B cell (primary cell): ENCODE data around the gene PACRGL. TPM values are rescaled to one million over a fixed set of nuclear protein-coding genes. Genes with fewer than 3 reads are reported as not detected.

ENCODE experiments used
- ATAC-seq: fragments of 200-7000 bp; cut with Tn5 transposase; one replicate; pipeline ENCODE4 v1.10.0; 2021; ENCODE audit warnings: low read depth, mild to moderate bottlenecking, moderate number of reproducible peaks, moderate library complexity
- CTCF ChIA-PET: fragments of 350-600 bp; sonication (Branson Sonifier 250); formaldehyde crosslinking; loops from one replicate; lab custom pipeline; 2021; ENCODE audit warnings: antibody characterized with exemption, inconsistent platforms; lab: Charles Lee
- POLR2A ChIA-PET: fragments of 350-600 bp; sonication (Branson Sonifier 250); formaldehyde crosslinking; loops from one replicate; lab custom pipeline; 2021; ENCODE audit warnings: antibody characterized with exemption; lab: Charles Lee
- DNase-seq: peaks from one replicate; pipeline ENCODE4 v3.0.0; 2013
- H2AFZ ChIP-seq: 2 replicates; pipeline ENCODE4 v1.6.1; 2012; ENCODE audit warnings: mild to moderate bottlenecking, low read depth, low read length; ENCODE audit not compliant: insufficient read depth, poor library complexity, severe bottlenecking
- H3K27ac ChIP-seq, 2 donors: 1 replicate in 1 of 2; 2 replicates in 1 of 2; pipeline ENCODE4 v1.5.1; 2012 to 2013; ENCODE audit warnings: low read length in 2 of 2, mild to moderate bottlenecking in 2 of 2, moderate library complexity in 1 of 2
- H3K27me3 ChIP-seq, 4 experiments: fragments of 200-600 bp in 1 of 4; sonication (generic) in 1 of 4; replicated peaks in 1 of 4; 1 replicate in 2 of 4; 2 replicates in 2 of 4; pipeline versions ENCODE4 v1.6.1 to v1.7.0; 2013 to 2016; ENCODE audit warnings: low read length in 3 of 4, mild to moderate bottlenecking in 2 of 4, mixed read lengths in 1 of 4, moderate library complexity in 1 of 4; ENCODE audit not compliant: insufficient read depth in 4 of 4, control insufficient read depth in 3 of 4; ENCODE audit errors: control extremely low read depth in 1 of 4
- H3K36me3 ChIP-seq, 2 experiments: replicated peaks in 1 of 2; 1 replicate in 1 of 2; 2 replicates in 1 of 2; pipeline versions ENCODE4 v1.6.1 to v1.7.1; 2013; ENCODE audit warnings: low read length in 1 of 2; ENCODE audit not compliant: insufficient read depth in 2 of 2, control insufficient read depth in 1 of 2; ENCODE audit errors: control extremely low read depth in 1 of 2, extremely low read depth in 1 of 2
- H3K4me1 ChIP-seq, 2 donors: fragments of 200-600 bp in 1 of 2; sonication (generic) in 1 of 2; 1 replicate in 1 of 2; 2 replicates in 1 of 2; pipeline versions ENCODE4 v1.5.1 to v1.6.1; 2013 to 2017; ENCODE audit warnings: low read length in 2 of 2; ENCODE audit not compliant: control insufficient read depth in 2 of 2, insufficient read depth in 2 of 2
- H3K4me2 ChIP-seq: replicated peaks from 2 replicates; pipeline ENCODE3; 2012; ENCODE audit warnings: mild to moderate bottlenecking, low read depth, low read length; ENCODE audit not compliant: poor library complexity, severe bottlenecking
- H3K4me3 ChIP-seq, 5 experiments: fragments of 200-600 bp in 1 of 5; sonication (generic) in 1 of 5; 1 replicate in 3 of 5; 2 replicates in 2 of 5; pipeline versions ENCODE4 v1.5.1 to v1.7.0; 2011 to 2016; ENCODE audit warnings: low read length in 4 of 5, mild to moderate bottlenecking in 4 of 5, low read depth in 2 of 5, control low read depth in 1 of 5, moderate library complexity in 1 of 5; ENCODE audit not compliant: insufficient read depth in 1 of 5; ENCODE audit errors: control extremely low read depth in 1 of 5, extremely low read depth in 1 of 5
- H3K79me2 ChIP-seq: fragments of 200-600 bp; sonication (generic); one replicate; pipeline ENCODE4 v1.6.0; 2016; ENCODE audit warnings: low read length; ENCODE audit not compliant: control insufficient read depth, insufficient read depth
- H3K9ac ChIP-seq: fragments of 200-600 bp; sonication (generic); 2 replicates; pipeline ENCODE4 v1.6.1; 2017; ENCODE audit warnings: mild to moderate bottlenecking, low read length, moderate library complexity
- H3K9me3 ChIP-seq, 3 donors: one replicate each; pipeline versions ENCODE4 v1.6.1 to v1.7.1; 2013; ENCODE audit warnings: low read length in 2 of 3; ENCODE audit not compliant: control insufficient read depth in 2 of 3, insufficient read depth in 1 of 3; ENCODE audit errors: control extremely low read depth in 1 of 3
- H4K20me1 ChIP-seq: 2 replicates; pipeline ENCODE4 v1.6.0; 2012; ENCODE audit warnings: mild to moderate bottlenecking, low read length; ENCODE audit not compliant: insufficient read depth, control insufficient read depth, poor library complexity, severe bottlenecking
- H3K27ac Mint-ChIP-seq: one replicate; pipeline ENCODE4 v1.8.0; 2021; ENCODE audit warnings: mixed read lengths
- H3K27me3 Mint-ChIP-seq: one replicate; pipeline ENCODE4 v1.8.0; 2021; ENCODE audit warnings: mixed read lengths
- H3K4me1 Mint-ChIP-seq: one replicate; pipeline ENCODE4 v1.8.0; 2021; ENCODE audit warnings: mixed read lengths
- H3K4me3 Mint-ChIP-seq: one replicate; pipeline ENCODE4 v1.8.0; 2021; ENCODE audit warnings: mixed read lengths
- H3K9me3 Mint-ChIP-seq: one replicate; pipeline ENCODE4 v1.8.0; 2022; ENCODE audit warnings: mixed read lengths; ENCODE audit not compliant: insufficient read depth
- CTCF ChIP-seq: fragments of 200-600 bp; IDR thresholded peaks from one replicate; pipeline ENCODE4 v1.8.0; 2022; ENCODE audit warnings: antibody characterized with exemption, mild to moderate bottlenecking
- EZH2 ChIP-seq: IDR thresholded peaks from 2 replicates; pipeline ENCODE4 v1.6.1; 2012; ENCODE audit warnings: borderline replicate concordance, low read depth, mild to moderate bottlenecking, moderate library complexity, low read length; ENCODE audit not compliant: insufficient read depth, poor library complexity, severe bottlenecking
- WGBS: methylation state at CpG from one replicate; pipeline ENCODE4 v1.1.5; 2013; ENCODE audit warnings: missing lambda C conversion rate; ENCODE audit not compliant: insufficient coverage; 5-methylcytosine and 5-hydroxymethylcytosine counted together
- intact Hi-C: fragments of 100-400 bp; cut with micrococcal nuclease; formaldehyde crosslinking; loops from one replicate; pipeline ENCODE4 v1.10.0; 2022
- polyA plus RNA-seq: library from polyadenylated mRNA; depleted of rRNA; stranded (reverse); fragments of >200 nt; gene quantifications from 2 replicates; pipeline ENCODE4 v1.2.3, GENCODE V29; 2012
- total RNA-seq, 2 donors: library from RNA; stranded (reverse); fragments of 120-200 nt in 1 of 2; gene quantifications; 1 replicate in 1 of 2; 2 replicates in 1 of 2; pipeline versions ENCODE4 v1.2.3 to v1.2.4, GENCODE V29; 2013 to 2022

Gene PACRGL
- total and polyA plus RNA-seq, 2 donors (not counting 1 experiment from before 2014, with no cell fraction given): 5.3 to 18.7 TPM

- H3K27me3 ChIP-seq: peaks cover 0 to 7% (median 0%) of the 10 kb centered on the region in 4 experiments
- H3K4me3 Mint-ChIP-seq: peak overlapping the region; percentile 69
- H4K20me1 ChIP-seq: no peaks in the 10 kb centered on the region
- H3K4me1 ChIP-seq: peaks cover 11 to 15% of the 10 kb centered on the region in 2 donors
- H2AFZ ChIP-seq: peak overlapping the region; percentile 40
- no peaks in the 10 kb centered on the region for H3K79me2 ChIP-seq
- no CpG with 5 or more reads among the region's 4 CpGs for WGBS
- ChIA-PET POLR2A (no interaction called here), CTCF (interaction anchor here (1.3 to 5.2 kb wide), 2 partner anchors 13 to 15 kb away, joined by 3 to 22 read pairs; no protein-coding TSS in a partner anchor)
- no peak for TF ChIP-seq EZH2
- no peak for TF ChIP-seq CTCF
- DNase-seq (no peak), ATAC-seq (no peak)
- no peak overlapping the region for H3K9ac ChIP-seq
- H3K36me3 ChIP-seq: no peaks in the 10 kb centered on the region
- no peaks in the 10 kb centered on the region for H3K9me3 Mint-ChIP-seq
- no peak overlapping the region for H3K27ac ChIP-seq
- intact Hi-C loops: no loop called here
- H3K4me2 ChIP-seq: no peak overlapping the region
- no peaks in the 10 kb centered on the region for H3K9me3 ChIP-seq
- peak overlapping the region; percentile 47 for H3K27ac Mint-ChIP-seq
- H3K27me3 Mint-ChIP-seq: peaks cover 11% of the 10 kb centered on the region
- H3K4me1 Mint-ChIP-seq: peaks cover 25% of the 10 kb centered on the region
- no peak overlapping the region for H3K4me3 ChIP-seq
These were observed 1.4 kb upstream of the PACRGL start for GRCh38 chr4:20698820-20699219.

DNA sequence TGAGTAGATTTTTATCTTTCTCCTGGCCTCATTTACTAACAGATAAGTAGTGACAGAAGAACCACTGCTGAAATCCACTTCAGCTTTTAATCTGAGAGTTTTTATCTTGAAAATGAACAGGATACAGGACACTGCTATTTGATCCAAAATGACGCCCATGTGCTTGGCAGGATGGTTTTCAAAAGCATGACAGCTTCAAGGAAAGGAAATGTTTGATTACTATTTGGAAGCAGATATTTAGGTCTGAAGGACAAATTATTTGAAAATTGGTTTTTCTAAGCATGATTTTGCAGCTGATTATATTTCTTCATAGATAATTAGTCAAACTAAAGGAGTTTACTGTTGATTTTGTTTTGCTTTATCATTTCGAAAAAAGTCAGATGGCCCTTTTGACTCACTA lies 11.1 kb downstream of the PACRGL start:
- intact Hi-C loops: no loop called here
- DNase-seq (no peak), ATAC-seq (no peak)
- Histone ChIP-seq H4K20me1 (no peaks in the 10 kb centered on the region), H3K79me2 (no peaks in the 10 kb centered on the region), H3K9me3 (no peaks in the 10 kb centered on the region), H3K4me2 (no peak overlapping the region), H2AFZ (no peak overlapping the region), H3K9ac (no peak overlapping the region), H3K4me3 (no peak overlapping the region), H3K27ac (no peak overlapping the region), H3K4me1 (no peaks in the 10 kb centered on the region), H3K27me3 (no peaks in the 10 kb centered on the region), H3K36me3 (peaks cover 8 to 17% of the 10 kb centered on the region in 2 experiments)
- no peak overlapping the region for H3K27ac Mint-ChIP-seq
- WGBS: 100% methylated on average over 1 of the region's 2 CpGs
- POLR2A ChIA-PET: no interaction called here
- no peaks in the 10 kb centered on the region for H3K9me3 Mint-ChIP-seq
- no peaks in the 10 kb centered on the region for H3K27me3 Mint-ChIP-seq
- TF ChIP-seq EZH2 (no peak), CTCF (no peak)
- no peak overlapping the region for H3K4me3 Mint-ChIP-seq
- CTCF ChIA-PET: no interaction called here
- no peaks in the 10 kb centered on the region for H3K4me1 Mint-ChIP-seq
